ENCODE data around the gene SERPINI1. TPM values are rescaled to one million over a fixed set of nuclear protein-coding genes. Genes with fewer than 3 reads are reported as not detected.
"Not testable (repeated sequence)": the region's sequence is repeated elsewhere in the genome, so short reads cannot be mapped to it uniquely, and the experiment has no call there.

SERPINI1 gene
- total RNA-seq, 1 donor from 2014 or later, result 1.9 TPM

DNA sequence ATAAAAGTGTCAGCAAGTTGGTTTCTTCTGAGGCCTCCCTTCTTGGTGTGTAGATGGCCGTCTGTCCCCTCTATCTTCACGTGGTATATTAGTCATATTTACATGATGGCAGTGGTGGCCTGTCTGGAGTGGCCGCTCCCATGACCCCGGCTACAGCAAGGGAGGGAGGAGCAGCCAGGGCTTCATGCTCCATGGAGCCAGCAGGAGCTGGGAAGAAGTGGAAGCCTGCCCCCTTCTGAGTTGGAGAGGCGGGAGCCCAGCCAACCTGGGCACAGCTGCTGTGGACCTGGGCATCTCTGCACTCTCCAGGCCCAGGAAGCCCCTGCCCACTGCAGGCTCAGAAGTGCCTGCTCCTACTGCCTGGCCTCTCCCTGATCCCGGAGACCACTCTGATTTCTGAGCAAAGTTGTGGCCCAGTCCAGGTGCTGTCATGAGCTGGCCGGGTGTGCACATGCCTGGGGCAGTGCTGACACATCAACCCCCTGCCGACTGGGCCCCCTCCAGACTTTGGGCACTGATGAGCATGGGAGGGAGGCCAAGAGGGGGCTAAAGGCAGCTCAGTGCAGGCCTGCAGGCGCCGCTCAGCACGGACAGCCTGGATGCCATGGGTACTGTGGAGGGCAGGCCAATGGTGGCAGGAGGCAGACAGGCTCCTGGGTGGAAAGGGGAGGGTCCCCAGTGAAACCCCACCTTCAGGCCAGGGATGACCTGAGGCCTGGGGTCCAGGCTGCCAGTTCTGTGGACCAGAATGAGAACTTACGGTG, 84.8 kb downstream of the SERPINI1 start:
- H3K36me3 ChIP-seq (ENCODE audit: control insufficient read depth, insufficient read depth, low read length), result no peaks in the 10 kb centered on the region
- no peaks in the 10 kb centered on the region for H3K27me3 ChIP-seq (ENCODE audit: control insufficient read depth, insufficient read depth, low read length)
- TF ChIP-seq, protein P1, sequence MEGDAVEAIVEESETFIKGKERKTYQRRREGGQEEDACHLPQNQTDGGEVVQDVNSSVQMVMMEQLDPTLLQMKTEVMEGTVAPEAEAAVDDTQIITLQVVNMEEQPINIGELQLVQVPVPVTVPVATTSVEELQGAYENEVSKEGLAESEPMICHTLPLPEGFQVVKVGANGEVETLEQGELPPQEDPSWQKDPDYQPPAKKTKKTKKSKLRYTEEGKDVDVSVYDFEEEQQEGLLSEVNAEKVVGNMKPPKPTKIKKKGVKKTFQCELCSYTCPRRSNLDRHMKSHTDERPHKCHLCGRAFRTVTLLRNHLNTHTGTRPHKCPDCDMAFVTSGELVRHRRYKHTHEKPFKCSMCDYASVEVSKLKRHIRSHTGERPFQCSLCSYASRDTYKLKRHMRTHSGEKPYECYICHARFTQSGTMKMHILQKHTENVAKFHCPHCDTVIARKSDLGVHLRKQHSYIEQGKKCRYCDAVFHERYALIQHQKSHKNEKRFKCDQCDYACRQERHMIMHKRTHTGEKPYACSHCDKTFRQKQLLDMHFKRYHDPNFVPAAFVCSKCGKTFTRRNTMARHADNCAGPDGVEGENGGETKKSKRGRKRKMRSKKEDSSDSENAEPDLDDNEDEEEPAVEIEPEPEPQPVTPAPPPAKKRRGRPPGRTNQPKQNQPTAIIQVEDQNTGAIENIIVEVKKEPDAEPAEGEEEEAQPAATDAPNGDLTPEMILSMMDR (IDR thresholded peaks at IDR 0.05; ENCODE audit: insufficient read depth, low read length, poor library complexity, severe bottlenecking), result no peak
- H3K4me3 ChIP-seq (ENCODE audit: low read depth, low read length), result no peak overlapping the region
- no peak for DNase-seq (ENCODE audit: low read depth)

DNA sequence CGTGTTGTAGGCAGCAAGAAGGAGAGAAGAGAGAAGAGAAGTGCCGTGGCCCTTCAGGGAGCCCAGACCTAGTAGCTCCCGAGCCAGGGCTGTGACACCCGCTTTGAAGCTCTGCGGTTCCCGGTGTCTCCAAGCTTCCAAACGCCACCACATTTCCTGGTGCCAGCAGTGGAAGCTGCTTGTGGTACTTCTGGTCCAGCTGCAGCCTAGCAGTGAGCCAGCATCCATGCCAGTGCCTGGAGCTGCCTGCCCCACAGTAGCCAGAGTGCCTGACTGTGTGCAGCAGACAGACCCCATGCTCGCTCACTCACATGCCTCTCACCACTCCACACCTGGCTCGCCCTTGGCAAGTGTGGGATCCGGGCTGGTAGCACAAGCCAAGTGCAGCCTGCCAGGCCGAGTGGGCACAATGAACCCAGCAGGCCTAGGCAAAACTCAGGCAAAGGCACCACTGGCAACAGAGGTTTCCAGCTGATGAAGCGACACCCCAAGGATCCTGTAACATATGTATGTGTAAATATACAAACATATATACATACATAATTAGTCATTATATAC, 85.8 kb downstream of the SERPINI1 start:
- DNase-seq (ENCODE audit: low read depth), result no peak

DNA sequence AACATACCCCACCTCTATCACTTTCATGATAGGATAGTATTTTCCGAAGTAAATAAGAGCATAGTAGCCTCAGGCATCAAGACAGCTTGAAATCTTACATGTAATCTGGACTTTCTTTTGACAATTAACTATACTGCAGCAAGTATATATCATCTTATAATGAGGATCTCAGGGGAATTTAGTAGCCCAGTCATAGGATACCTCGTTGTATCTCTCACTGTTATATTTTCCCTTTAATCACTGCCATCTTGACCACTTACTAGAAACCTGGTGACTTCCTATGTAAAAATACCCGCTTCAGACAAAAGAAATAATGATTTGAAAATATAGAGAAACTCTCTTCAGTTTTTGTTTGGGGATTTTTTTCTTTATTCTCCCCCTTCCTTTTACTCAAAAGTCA, 88.2 kb downstream of the SERPINI1 start:
- Histone ChIP-seq H3K4me3 (ENCODE audit: low read depth, low read length) (no peak overlapping the region), H3K27me3 (ENCODE audit: control insufficient read depth, insufficient read depth, low read length) (no peaks in the 10 kb centered on the region), H3K36me3 (ENCODE audit: control insufficient read depth, insufficient read depth, low read length) (no peaks in the 10 kb centered on the region)
- TF ChIP-seq, protein P1 (IDR thresholded peaks at IDR 0.05; ENCODE audit: insufficient read depth, low read length, poor library complexity, severe bottlenecking), result no peak
- DNase-seq (ENCODE audit: low read depth), result no peak

More for the DNA sequence above, 85.8 kb downstream of the SERPINI1 start:
- Histone ChIP-seq H3K27me3 (ENCODE audit: control insufficient read depth, insufficient read depth, low read length) (no peaks in the 10 kb centered on the region), H3K36me3 (ENCODE audit: control insufficient read depth, insufficient read depth, low read length) (no peaks in the 10 kb centered on the region), H3K4me3 (ENCODE audit: low read depth, low read length) (no peak overlapping the region)
- TF ChIP-seq, protein P1 (IDR thresholded peaks at IDR 0.05; ENCODE audit: insufficient read depth, low read length, poor library complexity, severe bottlenecking), result no peak

DNA sequence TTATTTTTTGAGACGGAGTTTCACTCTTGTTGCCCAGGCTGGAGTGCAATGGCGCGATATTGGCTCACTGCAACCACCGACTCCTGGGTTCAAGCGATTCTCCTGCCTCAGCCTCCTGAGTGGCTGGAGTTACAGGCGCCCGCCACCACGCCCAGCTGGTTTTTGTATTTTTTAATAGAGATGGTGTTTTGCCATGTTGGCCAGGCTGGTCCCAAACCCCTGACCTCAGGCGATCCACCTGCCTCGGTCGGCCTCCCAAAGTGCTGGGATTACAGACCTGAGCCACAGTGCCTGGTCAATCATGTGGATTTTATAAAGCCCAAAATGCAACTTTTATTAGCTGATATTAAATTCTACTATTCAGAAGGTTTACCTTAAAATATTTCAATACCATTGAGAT, 92.1 kb downstream of the SERPINI1 start:
- H3K4me3 ChIP-seq (ENCODE audit: low read depth, low read length); DNase-seq (ENCODE audit: low read depth); H3K36me3 ChIP-seq (ENCODE audit: control insufficient read depth, insufficient read depth, low read length); H3K27me3 ChIP-seq (ENCODE audit: control insufficient read depth, insufficient read depth, low read length): not testable (repeated sequence)

DNA sequence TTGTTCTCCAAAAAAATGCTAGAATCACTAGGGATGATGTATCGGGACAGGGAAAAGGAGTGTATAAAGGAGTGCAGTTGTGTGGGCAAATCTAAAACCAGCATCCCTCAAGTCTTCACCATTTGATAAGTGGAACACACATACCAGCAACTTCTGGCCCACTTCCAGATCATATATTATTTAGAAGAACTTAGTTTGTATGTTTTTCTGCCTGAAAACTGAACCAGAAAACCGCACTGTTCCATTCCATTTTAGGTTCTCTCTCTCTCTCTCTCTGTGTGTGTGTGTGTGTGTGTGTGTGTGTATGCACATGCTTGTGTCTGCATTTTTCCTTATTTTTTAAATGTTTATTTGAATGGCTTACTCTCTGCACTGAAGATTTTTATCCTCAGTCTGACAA, 93.5 kb downstream of the SERPINI1 start:
- Histone ChIP-seq H3K36me3 (ENCODE audit: control insufficient read depth, insufficient read depth, low read length) (no peaks in the 10 kb centered on the region), H3K4me3 (ENCODE audit: low read depth, low read length) (no peak overlapping the region), H3K27me3 (ENCODE audit: control insufficient read depth, insufficient read depth, low read length) (no peaks in the 10 kb centered on the region)
- no peak for DNase-seq (ENCODE audit: low read depth)
- TF ChIP-seq, protein P1 (IDR thresholded peaks at IDR 0.05; ENCODE audit: insufficient read depth, low read length, poor library complexity, severe bottlenecking), result no peak

DNA sequence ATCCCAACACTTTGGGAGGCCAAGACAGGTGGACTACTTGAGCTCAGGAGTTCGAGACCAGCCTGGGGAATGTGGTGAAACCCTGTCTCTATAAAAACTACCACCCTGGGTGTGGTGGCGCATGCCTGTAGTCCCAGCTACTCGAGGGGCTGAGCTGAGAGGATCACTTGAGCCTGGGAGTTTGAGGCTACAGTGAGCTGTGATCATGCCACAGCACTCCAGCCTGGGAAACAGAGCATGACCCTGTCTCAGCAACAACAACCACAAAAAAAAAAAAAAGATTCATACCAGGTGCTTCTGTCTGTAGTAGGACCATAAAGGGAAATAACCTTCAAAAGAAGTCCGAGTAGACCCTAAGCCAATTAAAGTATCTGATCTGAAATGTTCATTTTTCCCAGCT, 94.5 kb downstream of the SERPINI1 start:
- Histone ChIP-seq H3K4me3 (ENCODE audit: low read depth, low read length) (no peak overlapping the region), H3K36me3 (ENCODE audit: control insufficient read depth, insufficient read depth, low read length) (no peaks in the 10 kb centered on the region), H3K27me3 (ENCODE audit: control insufficient read depth, insufficient read depth, low read length) (no peaks in the 10 kb centered on the region)
- TF ChIP-seq, protein P1 (IDR thresholded peaks at IDR 0.05; ENCODE audit: insufficient read depth, low read length, poor library complexity, severe bottlenecking), result no peak
- no peak for DNase-seq (ENCODE audit: low read depth)

All from kidney epithelial cell (primary cell).